Measurements from ENCODE around the gene TMPRSS6.

Gene TMPRSS6

DNA sequence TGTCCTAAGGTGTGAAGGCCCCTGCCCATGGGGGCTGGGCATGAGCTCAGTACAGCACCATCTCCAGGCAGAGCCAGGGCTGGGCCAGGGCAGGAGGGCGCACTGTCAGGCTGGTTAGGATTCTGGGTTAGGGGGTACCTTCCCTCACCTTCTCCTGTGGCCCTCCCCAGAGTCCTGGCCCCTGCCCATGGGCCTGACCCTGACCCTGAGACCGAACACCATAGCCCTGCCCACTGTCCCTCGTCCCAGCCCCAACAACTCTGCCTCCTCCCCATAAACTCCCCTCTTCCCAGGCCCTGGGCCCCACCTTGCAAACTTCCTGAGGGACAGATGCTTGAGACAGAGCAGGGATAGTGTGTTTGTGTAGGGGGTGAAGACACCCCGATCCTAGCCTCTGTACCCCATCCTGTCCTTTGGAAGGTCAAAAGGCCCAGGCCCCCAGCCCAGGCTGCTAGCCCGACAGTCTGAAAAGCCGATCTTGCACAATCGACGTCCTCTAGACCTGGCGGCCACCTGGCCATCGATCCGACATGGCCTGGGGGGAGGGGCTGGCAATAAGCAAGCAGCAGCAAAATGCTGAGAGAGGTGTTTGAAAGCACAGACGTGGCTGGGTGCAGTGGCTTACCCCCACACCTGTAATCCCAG, 2.7 kb upstream of the TMPRSS6 start:
- no peak for DNase-seq

- no peak for DNase-seq
Measured at GRCh38 chr22:37111156-37111717, 1.7 kb upstream of the TMPRSS6 start.

DNA sequence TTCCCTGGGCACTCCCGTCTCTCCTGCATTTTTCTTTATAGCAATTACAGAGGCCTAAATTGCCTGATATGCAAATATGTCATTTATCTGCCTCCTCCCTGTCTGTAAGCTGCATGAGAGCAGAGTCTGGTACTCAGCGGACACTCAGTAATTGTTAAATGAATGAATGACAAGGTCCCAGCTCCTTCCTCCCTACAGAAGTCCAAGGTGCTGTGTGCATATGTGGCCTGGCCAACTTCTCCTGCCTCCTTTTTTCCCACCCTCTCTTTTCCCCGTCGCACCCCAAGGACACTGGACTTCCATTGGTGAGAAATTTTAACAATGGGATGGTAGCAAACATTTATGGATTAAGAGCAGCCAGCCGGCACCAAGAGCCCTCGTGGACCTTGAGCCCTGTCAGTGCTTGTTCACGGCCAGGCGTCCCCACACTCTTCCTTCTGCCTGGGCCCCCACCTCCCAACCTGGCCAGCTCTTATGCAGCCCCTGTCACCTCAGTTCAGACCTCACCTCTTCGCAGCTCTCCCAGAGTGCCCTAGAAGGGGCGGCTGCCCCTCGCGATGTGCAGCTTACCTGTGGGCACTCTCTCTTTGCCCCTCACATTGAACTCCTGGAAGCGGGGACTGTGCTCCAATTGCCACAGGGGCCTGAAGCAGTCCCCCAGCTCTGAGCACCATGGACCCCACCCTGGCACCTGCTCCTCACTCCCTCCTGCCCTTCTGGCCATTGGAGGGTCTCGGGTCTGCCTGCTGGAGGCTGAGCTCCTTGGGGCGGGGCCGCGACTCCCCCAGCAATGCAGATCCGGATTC, 1.5 kb downstream of the TMPRSS6 start:
- no peak for DNase-seq

DNA sequence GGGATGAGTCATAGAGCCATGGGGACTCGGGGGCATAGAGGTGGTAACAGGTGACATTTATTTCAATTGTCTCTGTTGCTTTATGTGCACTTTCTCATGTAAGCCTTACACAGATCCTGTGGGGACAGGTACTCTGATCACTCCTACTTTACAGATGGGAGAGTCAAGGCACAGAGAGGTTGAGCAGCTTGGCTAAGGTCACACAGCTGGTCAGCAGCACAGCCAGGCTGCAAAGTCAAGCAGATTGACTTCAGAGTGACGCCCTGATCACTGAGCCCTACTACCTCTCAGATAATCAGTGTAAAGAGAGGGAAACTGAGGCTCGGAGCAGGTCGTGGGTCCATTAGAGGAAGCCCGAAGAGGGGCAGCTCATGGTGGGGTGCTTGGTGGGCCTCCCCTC, 3.5 kb downstream of the TMPRSS6 start:
- DNase-seq, result no peak

GRCh38 chr22:37105154-37105553, 4.4 kb downstream of the TMPRSS6 start:
- DNase-seq, result no peak

GRCh38 chr22:37103656-37104452, 5.7 kb downstream of the TMPRSS6 start:
- no peak for DNase-seq

GRCh38 chr22:37103151-37103550, 6.4 kb downstream of the TMPRSS6 start:
- no peak for DNase-seq

DNA sequence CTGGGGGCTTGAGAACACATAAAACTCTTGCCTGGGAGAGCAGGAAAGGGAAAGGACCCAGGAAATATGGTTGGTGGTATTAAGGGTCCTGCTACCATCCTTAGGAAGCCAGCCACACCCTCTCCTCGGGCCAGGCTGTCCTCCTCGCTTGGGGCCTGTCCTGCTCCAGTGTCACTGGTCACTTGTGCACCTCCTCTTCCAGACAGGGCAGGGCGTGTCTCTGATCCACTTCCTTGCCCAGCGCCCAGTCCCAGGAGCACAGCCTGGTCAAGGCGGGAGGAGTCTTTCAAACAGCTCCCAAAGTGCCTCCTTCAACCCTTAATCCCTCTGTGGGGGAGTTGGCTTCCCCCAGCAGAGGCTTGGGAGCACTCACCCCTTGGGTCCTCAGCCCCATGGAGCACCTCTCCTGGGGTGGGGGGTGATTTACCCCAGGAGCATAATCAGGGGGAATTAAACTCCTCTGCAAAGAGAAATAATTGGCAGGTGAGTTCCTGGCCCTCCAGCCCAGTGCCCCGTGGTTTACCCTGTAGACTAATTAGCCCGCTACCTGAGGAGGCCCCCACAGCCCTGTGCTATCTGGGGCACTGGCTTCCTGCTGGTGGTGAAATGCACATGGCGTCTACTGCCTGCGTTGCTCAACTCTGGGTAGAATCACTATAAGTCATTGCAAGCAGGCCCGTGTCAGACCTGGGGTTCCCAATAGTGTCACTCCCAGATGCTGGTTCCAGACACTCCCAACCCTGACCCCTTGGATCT, 8.0 kb downstream of the TMPRSS6 start:
- no peak for DNase-seq

DNA sequence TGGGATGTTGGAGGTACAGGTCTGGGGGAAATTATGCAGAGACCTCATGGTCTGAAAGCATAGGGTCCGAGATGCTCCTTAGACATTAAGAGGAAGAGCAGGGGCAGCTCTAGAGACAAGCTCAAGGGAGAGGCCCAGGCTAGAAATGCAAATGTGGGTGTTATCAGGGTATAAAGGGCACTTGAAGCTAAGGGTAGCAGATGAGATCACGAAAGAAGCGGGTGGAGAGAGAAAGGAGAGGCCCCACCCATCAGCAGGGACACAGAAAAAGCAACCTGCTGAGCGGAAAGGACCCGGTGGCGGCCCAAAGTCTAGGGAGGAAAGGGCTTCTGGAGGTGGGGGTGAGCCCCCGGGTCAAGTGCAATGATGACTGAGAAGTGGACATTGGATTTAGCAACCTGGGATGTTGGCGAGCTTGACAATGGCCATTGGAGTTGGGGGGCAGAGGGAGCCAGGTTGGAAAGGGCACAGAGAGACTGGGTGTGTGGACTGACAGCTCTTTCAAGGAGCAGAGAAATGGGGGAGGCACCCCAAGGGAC, 8.9 kb downstream of the TMPRSS6 start:
- no peak for DNase-seq

GRCh38 chr22:37098976-37099591, 10.4 kb downstream of the TMPRSS6 start:
- no peak for DNase-seq

DNA sequence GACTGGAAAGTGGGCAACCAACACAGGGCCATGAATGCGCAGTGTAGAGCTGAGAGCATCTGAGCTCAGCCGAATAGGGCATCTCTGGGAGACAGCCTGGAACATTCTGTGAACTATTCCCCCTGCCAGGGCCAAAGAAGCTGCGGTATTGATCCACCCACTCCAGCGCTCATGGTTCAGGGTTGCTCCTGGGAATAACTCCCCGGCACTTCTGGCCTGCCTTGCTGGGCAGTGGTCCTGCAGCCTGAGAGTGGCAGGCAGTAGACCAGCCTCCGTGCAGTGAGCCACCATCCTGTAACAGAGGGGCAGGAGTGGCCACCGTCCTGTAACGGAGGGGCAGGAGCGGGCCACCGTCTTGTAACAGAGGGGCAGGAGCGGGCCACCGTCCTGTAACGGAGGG, 12.2 kb downstream of the TMPRSS6 start:
- no peak for DNase-seq

- no peak for DNase-seq
Measured at GRCh38 chr22:37095113-37095512, 14.4 kb downstream of the TMPRSS6 start.

GRCh38 chr22:37094239-37094638, 15.3 kb downstream of the TMPRSS6 start:
- no peak for DNase-seq

DNA sequence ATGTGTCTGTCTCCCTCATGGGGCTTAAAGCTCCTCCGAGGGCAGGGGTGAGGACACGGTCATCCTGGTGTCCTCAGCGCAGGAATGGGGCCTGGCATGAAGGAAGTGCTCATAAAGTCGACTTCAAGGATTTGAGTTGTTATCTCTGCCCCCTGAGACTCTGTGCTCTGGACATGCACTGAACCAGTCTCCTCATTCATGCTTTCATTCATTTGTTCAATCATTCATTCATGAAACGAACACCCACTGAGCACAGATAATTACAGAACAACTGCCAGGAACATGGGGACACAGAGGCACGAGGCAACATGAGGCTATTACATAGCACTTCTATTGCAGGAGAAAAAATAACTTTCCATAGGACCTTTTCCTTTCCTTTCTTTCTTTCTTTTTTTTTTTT, 16.5 kb downstream of the TMPRSS6 start:
- DNase-seq, result no peak

- no peak for DNase-seq
Measured at GRCh38 chr22:37091994-37092393, 17.5 kb downstream of the TMPRSS6 start.

GRCh38 chr22:37090920-37091695, 18.4 kb downstream of the TMPRSS6 start:
- no peak for DNase-seq

- DNase-seq, result no peak
Measured at GRCh38 chr22:37089434-37089833, 20.1 kb downstream of the TMPRSS6 start.

DNA sequence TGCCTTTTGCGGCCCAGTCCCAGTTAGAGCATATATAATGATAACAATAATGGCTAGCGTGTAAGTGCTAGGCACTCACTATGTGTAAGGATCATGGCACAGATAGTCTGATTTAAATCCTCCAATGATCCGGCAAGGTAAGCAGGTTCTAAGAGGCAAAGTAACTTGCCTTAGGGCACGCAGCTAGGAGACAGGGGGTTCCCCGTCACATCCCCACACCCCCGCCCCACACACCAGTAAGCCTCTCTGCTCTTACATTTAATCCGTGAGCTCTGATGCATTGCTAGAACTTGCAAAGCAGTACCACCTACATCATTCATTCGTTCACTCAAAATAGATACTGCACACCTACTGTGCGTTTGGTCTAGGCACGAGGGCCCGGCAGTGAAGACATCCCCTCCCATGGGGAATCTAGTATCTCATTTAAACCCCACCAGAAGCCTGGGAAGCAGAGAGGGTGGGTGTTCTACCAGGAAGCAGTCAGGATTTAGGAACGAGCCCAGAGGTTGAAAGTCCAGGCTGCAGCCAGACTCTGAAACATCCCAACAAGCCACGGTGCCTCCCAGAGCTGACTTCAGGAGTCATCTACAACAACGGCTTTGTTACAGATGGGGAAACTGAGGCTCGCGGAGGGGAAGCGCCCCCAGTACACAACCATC, 20.6 kb downstream of the TMPRSS6 start:
- no peak for DNase-seq

- no peak for DNase-seq
Measured at GRCh38 chr22:37088108-37088605, 21.4 kb downstream of the TMPRSS6 start.

GRCh38 chr22:37086184-37086583, 23.3 kb downstream of the TMPRSS6 start:
- DNase-seq, result no peak
